ENCODE measurements around the gene TTPAL. TPM values are rescaled to one million over a fixed set of nuclear protein-coding genes. Genes with fewer than 3 reads are reported as not detected.
A peak's percentile ranks its signal among the peaks of the same experiment; 100 is the strongest.

TTPAL gene
- total and polyA plus RNA-seq, 9 of the 15 experiments (the other 6 are each of a cell fraction or from before 2014, with no cell fraction given), result 1.1 to 7.0 (median 2.6) TPM

DNA sequence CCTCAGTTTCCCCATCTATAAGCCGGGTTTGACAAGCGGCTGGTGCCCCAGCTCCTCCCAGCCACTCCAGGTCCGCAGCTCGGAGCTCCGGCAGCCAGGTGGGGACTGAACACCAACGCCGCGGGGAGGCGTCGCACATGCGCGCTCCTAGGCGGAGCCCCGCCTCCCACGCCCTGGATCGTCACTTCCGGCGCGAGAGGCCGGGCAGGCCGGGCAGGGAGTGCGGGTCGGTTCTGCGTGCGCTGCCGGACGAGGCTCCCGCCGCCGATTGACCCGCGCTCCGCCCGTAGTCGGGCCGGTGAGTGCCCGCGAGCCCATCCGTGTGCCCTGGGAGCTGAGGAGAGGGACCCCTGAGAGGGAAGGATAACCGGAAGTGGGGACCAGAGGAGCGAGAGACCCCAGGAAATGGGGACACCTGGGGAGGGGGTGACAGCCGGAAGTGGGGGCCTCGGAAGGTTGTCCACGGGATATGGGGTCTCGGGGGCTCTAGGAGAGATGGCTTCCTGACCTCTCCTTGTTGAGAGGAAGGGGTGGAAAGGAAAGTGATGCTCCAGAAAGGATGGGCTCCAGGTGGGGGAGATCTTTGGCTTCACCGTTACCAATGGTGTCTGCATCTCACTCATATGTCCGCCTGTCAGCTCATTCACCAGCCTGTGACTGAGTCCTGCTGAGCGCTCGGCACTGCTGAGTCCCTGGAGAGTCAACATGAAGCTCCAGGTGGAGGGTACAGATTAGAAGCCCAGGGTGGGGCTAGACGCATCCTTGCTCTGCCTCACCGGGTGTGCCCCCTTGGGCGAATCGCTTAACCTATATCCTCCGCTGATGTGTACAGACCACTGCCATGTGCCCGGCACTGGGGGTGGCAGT is at the start of gene TTPAL (continued):
- TF ChIP-seq SFPQ (IDR thresholded peaks at IDR 0.05; ENCODE audit: low read depth, low read length), result no peak
- TF ChIP-seq, protein P1, sequence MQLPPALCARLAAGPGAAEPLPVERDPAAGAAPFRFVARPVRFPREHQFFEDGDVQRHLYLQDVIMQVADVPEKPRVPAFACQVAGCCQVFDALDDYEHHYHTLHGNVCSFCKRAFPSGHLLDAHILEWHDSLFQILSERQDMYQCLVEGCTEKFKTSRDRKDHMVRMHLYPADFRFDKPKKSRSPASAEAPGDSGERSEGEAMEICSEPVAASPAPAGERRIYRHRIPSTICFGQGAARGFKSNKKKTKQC (CRISPR knock-in tag; IDR thresholded peaks at IDR 0.05), result peak; percentile 72; the same call in 1 of the 2 replicates
- no peak for TF ChIP-seq HMBOX1 (IDR thresholded peaks at IDR 0.05)
- no peak for TF ChIP-seq HDGF (IDR thresholded peaks at IDR 0.05)
- no peak for TF ChIP-seq ZNF175 (CRISPR knock-in tag; IDR thresholded peaks at IDR 0.05; ENCODE audit: low read depth)
- no peak for TF ChIP-seq GABPB2 (CRISPR knock-in tag; conservative IDR thresholded peaks at IDR 0.05)
- no peak for TF ChIP-seq FOXK1 (CRISPR knock-in tag; IDR thresholded peaks at IDR 0.05; ENCODE audit: borderline replicate concordance)
- TF ChIP-seq IFI16 (CRISPR knock-in tag; IDR thresholded peaks at IDR 0.05), result no peak
- no peak for TF ChIP-seq NR2F6 (CRISPR knock-in tag; IDR thresholded peaks at IDR 0.05)
- TF ChIP-seq HIVEP1 (CRISPR knock-in tag; IDR thresholded peaks at IDR 0.05), result no peak
- no peak for TF ChIP-seq ZNF436 (CRISPR knock-in tag; IDR thresholded peaks at IDR 0.05)
- no peak for TF ChIP-seq ZC3H8 (IDR thresholded peaks at IDR 0.05)
- TF ChIP-seq PML (IDR thresholded peaks at IDR 0.05; ENCODE audit: low read length), result peak; percentile 89
- TF ChIP-seq ZNF324 (CRISPR knock-in tag; IDR thresholded peaks at IDR 0.05), result no peak
- no peak; the same call in 1 of the 2 replicates for TF ChIP-seq ZEB2 (IDR thresholded peaks at IDR 0.05)
- TF ChIP-seq NRF1 (conservative IDR thresholded peaks at IDR 0.05 in 1 of 2, IDR thresholded peaks at IDR 0.05 in 1 of 2), result peak; percentile 91 to 93
- TF ChIP-seq ZNF408 (CRISPR knock-in tag; IDR thresholded peaks at IDR 0.05; ENCODE audit: low read depth), result no peak
- TF ChIP-seq SOX6 (IDR thresholded peaks at IDR 0.05), result no peak
- TF ChIP-seq ZNF217 (CRISPR knock-in tag; IDR thresholded peaks at IDR 0.05), result no peak
- TF ChIP-seq KLF10 (CRISPR knock-in tag; IDR thresholded peaks at IDR 0.05), result no peak
- TF ChIP-seq, protein P2, sequence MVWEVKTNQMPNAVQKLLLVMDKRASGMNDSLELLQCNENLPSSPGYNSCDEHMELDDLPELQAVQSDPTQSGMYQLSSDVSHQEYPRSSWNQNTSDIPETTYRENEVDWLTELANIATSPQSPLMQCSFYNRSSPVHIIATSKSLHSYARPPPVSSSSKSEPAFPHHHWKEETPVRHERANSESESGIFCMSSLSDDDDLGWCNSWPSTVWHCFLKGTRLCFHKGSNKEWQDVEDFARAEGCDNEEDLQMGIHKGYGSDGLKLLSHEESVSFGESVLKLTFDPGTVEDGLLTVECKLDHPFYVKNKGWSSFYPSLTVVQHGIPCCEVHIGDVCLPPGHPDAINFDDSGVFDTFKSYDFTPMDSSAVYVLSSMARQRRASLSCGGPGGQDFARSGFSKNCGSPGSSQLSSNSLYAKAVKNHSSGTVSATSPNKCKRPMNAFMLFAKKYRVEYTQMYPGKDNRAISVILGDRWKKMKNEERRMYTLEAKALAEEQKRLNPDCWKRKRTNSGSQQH (CRISPR knock-in tag; IDR thresholded peaks at IDR 0.05), result peak; percentile 84
- no peak for TF ChIP-seq CHD4 (IDR thresholded peaks at IDR 0.05; ENCODE audit: insufficient read depth, insufficient replicate concordance, low read depth, low read length, poor library complexity, severe bottlenecking)

Data from K562 (cell line).